ENCODE results near the gene APLF.

The APLF gene

GRCh38 chr2:68467077-68467960 lies at the start of gene APLF, which contains the start of gene FBXO48:
Gene APLF, plus strand, starts transcription at chr2:68467585. Its CDS starts 147 bp downstream, at chr2:68467732.
Gene FBXO48, minus strand, starts transcription at chr2:68467294. Its CDS starts 2,149 bp downstream, at chr2:68465145.
- DNase-seq (ENCODE audit: low spot score) = peak; percentile 99

GRCh38 chr2:68417926-68418325 lies 49.5 kb upstream of the APLF start:
- DNase-seq (ENCODE audit: low spot score) = no peak

GRCh38 chr2:68418419-68418818 lies 49.0 kb upstream of the APLF start:
- DNase-seq (ENCODE audit: low spot score) = no peak

GRCh38 chr2:68418855-68419254 lies 48.5 kb upstream of the APLF start:
- DNase-seq (ENCODE audit: low spot score) = no peak

GRCh38 chr2:68420254-68420910 lies 47.0 kb upstream of the APLF start:
- no peak for DNase-seq (ENCODE audit: low spot score)

GRCh38 chr2:68423966-68424650 lies 43.3 kb upstream of the APLF start:
- DNase-seq (ENCODE audit: low spot score) = peak; percentile 65

GRCh38 chr2:68425503-68425902 lies 41.9 kb upstream of the APLF start:
- DNase-seq (ENCODE audit: low spot score) = no peak

- no peak for DNase-seq (ENCODE audit: low spot score)
Measured at GRCh38 chr2:68426446-68426845, 40.9 kb upstream of the APLF start.

- peak; percentile 40 for DNase-seq (ENCODE audit: low spot score)
Measured at GRCh38 chr2:68426848-68427579, 40.4 kb upstream of the APLF start.

- DNase-seq (ENCODE audit: low spot score) = no peak
Measured at GRCh38 chr2:68428126-68428525, 39.3 kb upstream of the APLF start.

GRCh38 chr2:68428746-68429145 lies 38.6 kb upstream of the APLF start:
- no peak for DNase-seq (ENCODE audit: low spot score)

- no peak for DNase-seq (ENCODE audit: low spot score)
Measured at GRCh38 chr2:68429311-68429826, 38.0 kb upstream of the APLF start.

GRCh38 chr2:68431316-68431972 lies 35.9 kb upstream of the APLF start:
- no peak for DNase-seq (ENCODE audit: low spot score)

- DNase-seq (ENCODE audit: low spot score) = no peak
Measured at GRCh38 chr2:68432696-68433658, 34.4 kb upstream of the APLF start.

- DNase-seq (ENCODE audit: low spot score) = no peak
Measured at GRCh38 chr2:68434981-68435380, 32.4 kb upstream of the APLF start.

- no peak for DNase-seq (ENCODE audit: low spot score)
Measured at GRCh38 chr2:68435615-68436014, 31.8 kb upstream of the APLF start.

- no peak for DNase-seq (ENCODE audit: low spot score)
Measured at GRCh38 chr2:68436270-68436669, 31.1 kb upstream of the APLF start.

- DNase-seq (ENCODE audit: low spot score) = no peak
Measured at GRCh38 chr2:68438455-68439303, 28.7 kb upstream of the APLF start.

All from activated CD4-positive, alpha-beta T cell treated with anti-CD3 and anti-CD28 coated beads, Interleukin-2, Interleukin-4, amounts not matched to agents 100 ng/mL and 50 ng/mL, durations not matched to agents 16 hours and 8 hours (primary cell).